Stimulated activated CD8-positive, alpha-beta memory T cell treated with anti-CD3 and anti-CD28 coated beads, Interleukin-15, amount 100 ng/mL, for 24 hours (primary cell): ENCODE measurements around the gene ACTN4.

ENCODE experiments used
- DNase-seq: peaks from one replicate; pipeline ENCODE4 v3.0.0-alpha.2; 2020; ENCODE audit warnings: low read depth

Gene ACTN4

GRCh38 chr19:38635483-38636399 lies 11.7 kb upstream of the ACTN4 start:
- no peak for DNase-seq

- DNase-seq: no peak
Observed at GRCh38 chr19:38638461-38638860, 9.0 kb upstream of the ACTN4 start.

GRCh38 chr19:38639679-38640078 lies 7.8 kb upstream of the ACTN4 start:
- no peak for DNase-seq

- no peak for DNase-seq
Observed at GRCh38 chr19:38640368-38640767, 7.1 kb upstream of the ACTN4 start.

- DNase-seq: no peak
Observed at GRCh38 chr19:38642176-38642575, 5.3 kb upstream of the ACTN4 start.

- no peak for DNase-seq
Observed at GRCh38 chr19:38644719-38645118, 2.7 kb upstream of the ACTN4 start.

GRCh38 chr19:38647966-38648768 lies 718 bp downstream of the ACTN4 start:
- no peak for DNase-seq

- no peak for DNase-seq
Observed at GRCh38 chr19:38648769-38649304, 1.4 kb downstream of the ACTN4 start.

GRCh38 chr19:38649305-38650171 lies 2.1 kb downstream of the ACTN4 start:
- DNase-seq: no peak

GRCh38 chr19:38650172-38650775 lies 2.8 kb downstream of the ACTN4 start:
- DNase-seq: no peak

- DNase-seq: no peak
Observed at GRCh38 chr19:38650911-38651584, 3.6 kb downstream of the ACTN4 start.

- no peak for DNase-seq
Observed at GRCh38 chr19:38653028-38653571, 5.7 kb downstream of the ACTN4 start.

- DNase-seq: no peak
Observed at GRCh38 chr19:38654628-38655055, 7.2 kb downstream of the ACTN4 start.

GRCh38 chr19:38655148-38655824 lies 7.8 kb downstream of the ACTN4 start:
- no peak for DNase-seq

- DNase-seq: no peak
Observed at GRCh38 chr19:38656171-38656981, 8.9 kb downstream of the ACTN4 start.

- no peak for DNase-seq
Observed at GRCh38 chr19:38657633-38658222, 10.3 kb downstream of the ACTN4 start.

- DNase-seq: no peak
Observed at GRCh38 chr19:38658462-38659306, 11.2 kb downstream of the ACTN4 start.

GRCh38 chr19:38660724-38661123 lies 13.3 kb downstream of the ACTN4 start:
- no peak for DNase-seq
